Stimulated activated CD4-positive, alpha-beta T cell treated with anti-CD3 and anti-CD28 coated beads, TNF-alpha, amount 100 ng/mL, for 4 hours (primary cell): ENCODE data around the gene NFATC4.

Experiments used
- DNase-seq, 3 experiments: peaks; one replicate each; pipeline ENCODE4 v3.0.0-alpha.2; 2020; ENCODE audit warnings: low read depth in 3 of 3

NFATC4 gene

GRCh38 chr14:24428628-24429394, 60.8 kb downstream of the NFATC4 start:
- no peak for DNase-seq
